ENCODE data around the gene RSKR.
"Not testable (repeated sequence)": the region's sequence is repeated elsewhere in the genome, so short reads cannot be mapped to it uniquely, and the experiment has no call there.

The RSKR gene

GRCh38 chr17:28578246-28579195, 35.5 kb downstream of the RSKR start:
- DNase-seq (ENCODE audit: low read depth in 2 of 2), result no peak

- no peak for DNase-seq (ENCODE audit: low read depth in 2 of 2)
These were observed 36.5 kb downstream of the RSKR start for GRCh38 chr17:28577466-28577824.

- DNase-seq (ENCODE audit: low read depth in 2 of 2), result peak; percentile 96 to 99
These were observed 37.1 kb downstream of the RSKR start, which contains the start of gene ALDOC for GRCh38 chr17:28576758-28577465. Gene ALDOC, minus strand, starts transcription at chr17:28576895. Its CDS starts 1,363 bp downstream, at chr17:28575532.

- DNase-seq (ENCODE audit: low read depth in 2 of 2), result not testable (repeated sequence)
These were observed 38.0 kb downstream of the RSKR start for GRCh38 chr17:28576016-28576415.

- DNase-seq (ENCODE audit: low read depth in 2 of 2), result no peak
These were observed 38.7 kb downstream of the RSKR start for GRCh38 chr17:28575126-28575795.

GRCh38 chr17:28574526-28574925, 39.5 kb downstream of the RSKR start:
- no peak for DNase-seq (ENCODE audit: low read depth in 2 of 2)

GRCh38 chr17:28573966-28574480, 40.0 kb downstream of the RSKR start:
- no peak for DNase-seq (ENCODE audit: low read depth in 2 of 2)

GRCh38 chr17:28573521-28573920, 40.5 kb downstream of the RSKR start:
- DNase-seq (ENCODE audit: low read depth in 2 of 2), result no peak

GRCh38 chr17:28573040-28573380, 41.0 kb downstream of the RSKR start:
- DNase-seq (ENCODE audit: low read depth in 2 of 2), result no peak

- no peak for DNase-seq (ENCODE audit: low read depth in 2 of 2)
These were observed 41.5 kb downstream of the RSKR start for GRCh38 chr17:28572259-28573039.

- DNase-seq (ENCODE audit: low read depth in 2 of 2), result peak; percentile 71 to 79
These were observed 42.4 kb downstream of the RSKR start, which contains the start of gene PIGS for GRCh38 chr17:28571361-28572122. Gene PIGS, minus strand, starts transcription at chr17:28571524. Its CDS starts 28 bp downstream, at chr17:28571496.

GRCh38 chr17:28570716-28571360, 43.1 kb downstream of the RSKR start:
- no peak for DNase-seq (ENCODE audit: low read depth in 2 of 2)

GRCh38 chr17:28569446-28569845, 44.5 kb downstream of the RSKR start:
- DNase-seq (ENCODE audit: low read depth in 2 of 2), result no peak

GRCh38 chr17:28567604-28568003, 46.4 kb downstream of the RSKR start:
- DNase-seq (ENCODE audit: low read depth in 2 of 2), result no peak

- no peak for DNase-seq (ENCODE audit: low read depth in 2 of 2)
These were observed 50.5 kb downstream of the RSKR start for GRCh38 chr17:28563475-28563874.

Data from stimulated activated CD4-positive, alpha-beta T cell treated with anti-CD3 and anti-CD28 coated beads, Interleukin-1b, Interleukin-23, amount 100 ng/mL, for 1 hour (primary cell).